C4-2B (cell line): ENCODE data around the gene PPP1R10.
"Not testable (repeated sequence)": the region's sequence is repeated elsewhere in the genome, so short reads cannot be mapped to it uniquely, and the experiment has no call there.

Source experiments
- H3K27ac ChIP-seq: fragments of 450-650 bp; 2 replicates; pipeline ENCODE4 v1.5.1; 2017
- CTCF ChIP-seq: fragments of 450-650 bp; conservative IDR thresholded peaks from 2 replicates; pipeline ENCODE4 v1.5.1; 2017; ENCODE audit warnings: mild to moderate bottlenecking
- ZFX ChIP-seq: fragments of 450-650 bp; IDR thresholded peaks from 2 replicates; pipeline ENCODE4 v1.6.1; 2017

Gene PPP1R10

GRCh38 chr6:30600451-30600961, 16.5 kb downstream of the PPP1R10 start:
- no peak overlapping the region for H3K27ac ChIP-seq

GRCh38 chr6:30599625-30600324, 17.3 kb downstream of the PPP1R10 start:
- TF ChIP-seq ZFX: no peak
- TF ChIP-seq CTCF: no peak
- no peak overlapping the region for H3K27ac ChIP-seq

More at GRCh38 chr6:30600451-30600961, 16.5 kb downstream of the PPP1R10 start:
- TF ChIP-seq ZFX: no peak
- TF ChIP-seq CTCF: no peak

- no peak for TF ChIP-seq CTCF
- no peak for TF ChIP-seq ZFX
- H3K27ac ChIP-seq: no peak overlapping the region
Observed at GRCh38 chr6:30598912-30599624, 18.0 kb downstream of the PPP1R10 start.

GRCh38 chr6:30597315-30598144, 19.5 kb downstream of the PPP1R10 start:
- not testable (repeated sequence) for H3K27ac ChIP-seq
- TF ChIP-seq CTCF (peak; percentile 84), ZFX (peak; percentile 29; the same call in 1 of the 2 replicates)

- TF ChIP-seq ZFX: no peak
- no peak for TF ChIP-seq CTCF
- H3K27ac ChIP-seq: peak overlapping the region; percentile 69; the same call in 1 of the 2 replicates
Observed at GRCh38 chr6:30592287-30592686, 24.8 kb downstream of the PPP1R10 start.

GRCh38 chr6:30591008-30591407, 26.0 kb downstream of the PPP1R10 start:
- TF ChIP-seq CTCF: no peak
- TF ChIP-seq ZFX: no peak
- H3K27ac ChIP-seq: peak overlapping the region; percentile 60
